ENCODE measurements around the gene ARL17A.
"Not testable (repeated sequence)": the region's sequence is repeated elsewhere in the genome, so short reads cannot be mapped to it uniquely, and the experiment has no call there.

DNA sequence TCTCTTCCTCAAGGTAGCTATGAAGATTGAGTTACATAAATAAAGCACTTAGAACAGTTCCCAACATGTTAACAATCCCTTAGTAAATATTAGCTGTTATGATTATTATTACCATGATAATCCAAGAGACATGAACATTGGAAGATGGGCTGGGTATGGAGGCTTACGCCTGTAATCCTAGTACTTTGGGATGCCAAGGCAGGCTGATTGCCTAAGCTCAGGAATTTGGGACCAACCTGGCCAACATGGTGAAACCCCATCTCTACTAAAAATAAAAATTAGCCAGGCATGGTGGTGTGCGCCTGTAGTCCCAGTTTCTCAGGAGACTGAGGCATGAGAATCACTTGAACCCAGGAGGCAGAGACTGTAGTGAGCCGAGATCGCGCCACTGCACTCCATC lies 45.2 kb upstream of the ARL17A start:
- TF ChIP-seq, protein P1, sequence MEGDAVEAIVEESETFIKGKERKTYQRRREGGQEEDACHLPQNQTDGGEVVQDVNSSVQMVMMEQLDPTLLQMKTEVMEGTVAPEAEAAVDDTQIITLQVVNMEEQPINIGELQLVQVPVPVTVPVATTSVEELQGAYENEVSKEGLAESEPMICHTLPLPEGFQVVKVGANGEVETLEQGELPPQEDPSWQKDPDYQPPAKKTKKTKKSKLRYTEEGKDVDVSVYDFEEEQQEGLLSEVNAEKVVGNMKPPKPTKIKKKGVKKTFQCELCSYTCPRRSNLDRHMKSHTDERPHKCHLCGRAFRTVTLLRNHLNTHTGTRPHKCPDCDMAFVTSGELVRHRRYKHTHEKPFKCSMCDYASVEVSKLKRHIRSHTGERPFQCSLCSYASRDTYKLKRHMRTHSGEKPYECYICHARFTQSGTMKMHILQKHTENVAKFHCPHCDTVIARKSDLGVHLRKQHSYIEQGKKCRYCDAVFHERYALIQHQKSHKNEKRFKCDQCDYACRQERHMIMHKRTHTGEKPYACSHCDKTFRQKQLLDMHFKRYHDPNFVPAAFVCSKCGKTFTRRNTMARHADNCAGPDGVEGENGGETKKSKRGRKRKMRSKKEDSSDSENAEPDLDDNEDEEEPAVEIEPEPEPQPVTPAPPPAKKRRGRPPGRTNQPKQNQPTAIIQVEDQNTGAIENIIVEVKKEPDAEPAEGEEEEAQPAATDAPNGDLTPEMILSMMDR (IDR thresholded peaks at IDR 0.05): not testable (repeated sequence)
- not testable (repeated sequence) for TF ChIP-seq POLR2A (IDR thresholded peaks at IDR 0.05)

Data from right lobe of liver (tissue), 4 donors.